ENCODE results near the gene GPS1.

Gene GPS1

DNA sequence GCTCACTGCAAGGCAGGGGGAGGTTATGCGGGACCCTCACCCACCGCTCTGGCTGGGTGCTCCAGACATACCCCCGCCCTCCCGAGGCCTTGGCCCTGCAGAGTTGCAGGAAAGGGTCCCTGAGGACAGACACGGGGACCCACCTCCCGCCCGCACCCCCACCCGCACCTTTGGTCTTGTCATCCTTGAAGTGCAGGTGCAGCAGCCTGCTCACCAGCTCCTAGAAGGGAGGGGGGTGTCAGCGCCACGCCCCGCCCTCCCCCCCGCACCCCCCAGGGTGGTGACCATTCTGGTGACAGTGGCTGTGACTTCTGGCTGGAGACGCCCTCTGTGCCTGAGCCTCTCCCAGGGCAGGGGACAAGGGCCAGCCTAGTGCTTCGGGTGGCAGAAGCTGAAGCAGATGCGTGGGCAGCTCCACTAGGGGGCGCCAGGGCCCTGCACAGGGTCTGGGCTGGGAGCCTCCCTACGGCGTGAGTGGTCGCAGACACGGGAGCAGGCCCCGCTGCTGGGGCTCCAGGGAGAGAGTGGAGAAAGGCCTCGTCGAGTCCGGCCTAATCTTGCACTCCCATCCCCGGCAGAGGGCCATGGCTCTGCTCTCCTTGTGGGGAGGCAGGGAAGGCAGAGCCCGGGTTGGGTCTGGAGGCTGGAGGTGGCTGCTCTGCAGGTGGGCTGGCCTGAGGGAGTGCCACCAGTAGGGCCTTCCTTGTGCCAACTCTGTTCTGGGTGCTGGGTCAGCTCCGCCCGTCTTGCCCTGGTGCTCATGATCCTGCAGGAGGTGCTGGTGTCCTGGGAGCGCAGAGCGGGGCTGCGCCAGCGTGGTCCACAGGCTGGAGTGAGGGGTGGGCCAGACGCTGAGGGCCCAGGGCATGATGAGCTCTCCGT, 31.8 kb upstream of the GPS1 start:
- Histone ChIP-seq H3K27ac (ENCODE audit: low read length) (no peak overlapping the region), H3K27me3 (ENCODE audit: insufficient read depth, low read length, poor library complexity) (no peaks in the 10 kb centered on the region), H3K4me2 (ENCODE audit: insufficient read depth, low read length) (peak overlapping the region; percentile 97; the same call in 1 of the 2 replicates), H3K4me3 (ENCODE audit: low read depth in 1 of 2, low read length in 2 of 2) (no peak overlapping the region), H3K4me1 (ENCODE audit: insufficient read depth, low read length) (peaks cover 36% of the 10 kb centered on the region), H3K9ac (ENCODE audit: low read depth, low read length) (peak overlapping the region; percentile 73; the same call in 1 of the 2 replicates), H3K9me3 (ENCODE audit: insufficient read depth, low read length, severe bottlenecking) (no peaks in the 10 kb centered on the region), H2AFZ (ENCODE audit: low read depth, low read length) (no peak overlapping the region), H3K36me3 (ENCODE audit: insufficient read depth, low read length) (peaks cover 33% of the 10 kb centered on the region), H4K20me1 (ENCODE audit: insufficient read depth, low read length) (peaks cover 39% of the 10 kb centered on the region), H3K79me2 (ENCODE audit: insufficient read depth, low read length) (peaks cover 43% of the 10 kb centered on the region)
- ATAC-seq (ENCODE audit: insufficient read depth, low read depth) (no peak), DNase-seq (peak; percentile 68)
- TF ChIP-seq CTCF (IDR thresholded peaks at IDR 0.05; ENCODE audit: borderline replicate concordance, extremely low read depth, low read length, poor library complexity, severe bottlenecking) (peak; percentile 84), EZH2 (IDR thresholded peaks at IDR 0.05; ENCODE audit: borderline replicate concordance, low read depth, low read length, severe bottlenecking) (no peak)

DNA sequence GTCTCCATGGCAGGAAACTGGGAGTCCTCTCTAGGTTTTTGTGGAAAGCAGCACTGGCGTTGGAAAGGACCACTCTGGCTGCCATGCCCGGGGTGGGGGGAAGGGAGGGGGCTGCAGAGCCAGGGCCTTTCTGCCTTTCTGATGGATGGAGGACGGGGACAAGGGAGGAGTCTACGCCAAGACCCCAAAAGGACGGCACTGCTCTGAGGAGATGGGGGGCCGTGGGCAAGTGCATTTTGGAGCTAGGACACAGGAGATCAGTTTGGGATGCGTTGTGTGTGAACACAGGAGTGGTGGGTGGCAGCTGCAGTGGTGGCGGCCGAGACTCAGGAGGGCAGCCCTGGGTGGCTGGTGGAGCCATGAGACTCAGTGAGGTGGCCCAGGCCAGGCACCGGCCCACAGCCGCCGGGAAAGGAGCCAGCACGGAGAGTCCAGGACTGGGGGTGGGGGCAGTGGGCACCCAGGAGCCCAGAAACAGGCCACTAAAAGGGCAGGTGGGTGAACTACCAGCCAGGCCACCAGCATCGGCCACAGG, 31.1 kb upstream of the GPS1 start:
- H3K27me3 ChIP-seq (ENCODE audit: insufficient read depth, low read length, poor library complexity): no peaks in the 10 kb centered on the region
- peaks cover 43% of the 10 kb centered on the region for H3K4me1 ChIP-seq (ENCODE audit: insufficient read depth, low read length)
- peak overlapping the region; percentile 73 for H3K9ac ChIP-seq (ENCODE audit: low read depth, low read length)
- TF ChIP-seq CTCF (IDR thresholded peaks at IDR 0.05; ENCODE audit: borderline replicate concordance, extremely low read depth, low read length, poor library complexity, severe bottlenecking) (no peak), EZH2 (IDR thresholded peaks at IDR 0.05; ENCODE audit: borderline replicate concordance, low read depth, low read length, severe bottlenecking) (no peak)
- peak overlapping the region; percentile 97 for H3K4me2 ChIP-seq (ENCODE audit: insufficient read depth, low read length)
- H3K79me2 ChIP-seq (ENCODE audit: insufficient read depth, low read length): peaks cover 43% of the 10 kb centered on the region
- H3K4me3 ChIP-seq (ENCODE audit: low read depth in 1 of 2, low read length in 2 of 2): peak overlapping the region in 1 of 2 experiments; percentile 85; a peak in 1 of 4 replicates
- H4K20me1 ChIP-seq (ENCODE audit: insufficient read depth, low read length): peaks cover 43% of the 10 kb centered on the region
- H3K36me3 ChIP-seq (ENCODE audit: insufficient read depth, low read length): peaks cover 40% of the 10 kb centered on the region
- no peaks in the 10 kb centered on the region for H3K9me3 ChIP-seq (ENCODE audit: insufficient read depth, low read length, severe bottlenecking)
- H2AFZ ChIP-seq (ENCODE audit: low read depth, low read length): no peak overlapping the region
- DNase-seq (no peak), ATAC-seq (ENCODE audit: insufficient read depth, low read depth) (no peak)
- H3K27ac ChIP-seq (ENCODE audit: low read length): no peak overlapping the region

DNA sequence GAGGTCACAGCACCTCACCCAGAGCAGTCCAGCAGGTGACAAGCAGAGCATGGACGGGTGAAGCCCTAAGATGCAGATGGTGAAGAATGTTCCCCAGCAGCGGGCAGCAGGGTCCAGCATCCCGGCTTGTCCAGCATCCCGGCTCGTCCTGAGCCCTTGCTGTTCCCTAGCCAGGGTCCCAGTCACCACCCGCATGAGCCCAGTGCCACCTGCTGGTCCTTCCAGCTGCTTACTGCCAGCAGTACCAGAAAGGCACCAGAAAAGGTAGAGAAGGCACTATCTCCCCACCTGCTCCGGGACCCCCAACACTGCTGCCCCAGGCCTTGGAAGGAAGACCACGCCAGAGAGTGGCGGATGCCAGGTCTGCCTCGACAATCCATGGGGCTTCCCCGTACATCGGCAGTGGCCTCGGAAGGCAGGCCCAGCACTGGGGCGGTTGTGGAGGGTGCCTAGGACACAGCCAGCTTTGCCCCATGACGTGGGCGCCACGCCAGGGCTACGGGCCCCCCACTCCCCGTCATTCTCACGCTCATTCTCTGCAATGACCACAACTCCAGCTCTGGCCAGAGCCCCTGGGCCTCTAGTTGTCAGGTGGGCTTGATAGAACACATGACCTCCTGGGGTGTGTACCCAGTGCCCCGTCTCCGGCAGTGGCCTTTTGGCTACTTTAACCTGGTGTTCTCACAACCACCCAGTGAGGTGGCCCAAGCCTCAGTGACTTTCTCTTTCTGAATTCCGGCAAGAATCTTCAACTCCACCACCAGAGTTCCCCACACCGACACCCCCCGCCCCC, 30.4 kb upstream of the GPS1 start:
- ATAC-seq (ENCODE audit: insufficient read depth, low read depth) (no peak), DNase-seq (peak; percentile 64)
- Histone ChIP-seq H2AFZ (ENCODE audit: low read depth, low read length) (no peak overlapping the region), H3K9me3 (ENCODE audit: insufficient read depth, low read length, severe bottlenecking) (no peaks in the 10 kb centered on the region), H3K27me3 (ENCODE audit: insufficient read depth, low read length, poor library complexity) (no peaks in the 10 kb centered on the region), H4K20me1 (ENCODE audit: insufficient read depth, low read length) (peaks cover 43% of the 10 kb centered on the region), H3K4me3 (ENCODE audit: low read depth in 1 of 2, low read length in 2 of 2) (peak overlapping the region; percentile 67 to 85; a peak in 3 of 4 replicates), H3K4me2 (ENCODE audit: insufficient read depth, low read length) (peak overlapping the region; percentile 97), H3K9ac (ENCODE audit: low read depth, low read length) (peak overlapping the region; percentile 73), H3K79me2 (ENCODE audit: insufficient read depth, low read length) (peaks cover 43% of the 10 kb centered on the region), H3K36me3 (ENCODE audit: insufficient read depth, low read length) (peaks cover 46% of the 10 kb centered on the region), H3K4me1 (ENCODE audit: insufficient read depth, low read length) (peaks cover 43% of the 10 kb centered on the region), H3K27ac (ENCODE audit: low read length) (peak overlapping the region; percentile 73; the same call in 1 of the 2 replicates)
- TF ChIP-seq CTCF (IDR thresholded peaks at IDR 0.05; ENCODE audit: borderline replicate concordance, extremely low read depth, low read length, poor library complexity, severe bottlenecking) (peak; percentile 79), EZH2 (IDR thresholded peaks at IDR 0.05; ENCODE audit: borderline replicate concordance, low read depth, low read length, severe bottlenecking) (no peak)
